GM21528 (cell line): ENCODE data around the gene TAX1BP1.

Experiments used
- ATAC-seq: cut with Tn5 transposase; IDR thresholded peaks from one replicate; pipeline ENCODE4 v1.9.1; 2021; ENCODE audit warnings: mild to moderate bottlenecking, moderate library complexity; ENCODE audit not compliant: unreplicated experiment, low FRiP score

Gene TAX1BP1

DNA sequence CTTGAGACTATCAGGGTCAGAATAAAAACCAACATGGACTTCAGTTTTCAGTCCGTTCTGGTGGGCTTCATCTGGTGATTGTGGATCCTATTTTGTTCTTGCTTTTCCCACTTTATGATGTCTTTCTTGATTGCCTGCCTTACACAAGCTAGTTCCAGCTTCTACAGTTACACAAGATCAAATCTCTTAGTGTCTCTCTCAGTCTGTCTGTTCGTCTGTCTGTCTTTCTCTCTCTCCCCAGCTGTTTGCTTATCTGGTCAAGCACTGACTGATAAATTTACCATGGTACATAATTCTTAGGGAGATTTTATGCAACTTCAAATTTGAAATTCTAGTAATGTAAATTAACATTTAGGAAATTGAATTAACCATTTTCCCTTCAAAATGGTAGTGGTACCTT, 35.8 kb downstream of the TAX1BP1 start:
- no peak for ATAC-seq

GRCh38 chr7:27777662-27778061, 37.7 kb downstream of the TAX1BP1 start:
- ATAC-seq = no peak

GRCh38 chr7:27779873-27780272, 39.9 kb downstream of the TAX1BP1 start:
- no peak for ATAC-seq

DNA sequence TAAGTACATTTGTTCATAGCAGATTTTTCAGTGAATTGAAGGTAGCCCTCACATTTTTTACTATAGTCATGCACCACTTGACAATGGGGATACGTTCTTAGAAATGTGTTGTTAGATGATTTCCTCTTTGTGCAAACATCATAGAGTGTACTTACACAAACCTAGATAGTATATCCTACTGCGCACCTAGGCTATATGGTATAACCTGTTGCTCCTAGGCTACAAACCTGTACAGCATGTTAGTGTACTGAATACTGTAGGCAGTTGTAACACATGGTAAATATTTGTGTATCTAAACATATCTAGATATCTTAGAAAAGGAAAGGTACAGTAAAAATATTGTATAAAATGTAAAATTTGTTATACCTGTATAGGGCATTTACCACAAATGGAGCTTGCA, 41.2 kb downstream of the TAX1BP1 start:
- no peak for ATAC-seq

GRCh38 chr7:27782849-27783248, 42.9 kb downstream of the TAX1BP1 start:
- ATAC-seq = no peak

GRCh38 chr7:27784399-27785053, 44.6 kb downstream of the TAX1BP1 start:
- ATAC-seq = no peak

- no peak for ATAC-seq
Measured at GRCh38 chr7:27788437-27788836, 48.5 kb downstream of the TAX1BP1 start.

DNA sequence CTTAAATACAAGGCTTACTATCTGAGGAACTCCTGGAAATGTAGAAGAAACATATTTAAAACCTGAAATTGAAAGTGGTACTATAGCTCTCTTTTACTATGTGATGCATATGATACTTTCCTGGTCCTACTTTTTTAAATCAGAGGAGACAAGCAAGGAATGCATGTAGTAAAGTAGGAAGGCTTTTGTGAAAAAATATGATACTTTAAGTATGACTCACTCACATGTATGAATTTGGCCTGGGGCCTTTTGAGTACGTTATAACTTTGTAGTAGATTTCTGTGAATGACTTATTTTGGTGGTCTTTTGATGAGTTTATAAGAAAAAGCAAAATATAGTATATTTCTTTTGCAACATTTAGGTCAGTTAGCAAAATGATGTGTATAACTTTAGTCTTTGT, 53.8 kb downstream of the TAX1BP1 start:
- no peak for ATAC-seq

GRCh38 chr7:27795977-27796376, 56.0 kb downstream of the TAX1BP1 start:
- no peak for ATAC-seq

DNA sequence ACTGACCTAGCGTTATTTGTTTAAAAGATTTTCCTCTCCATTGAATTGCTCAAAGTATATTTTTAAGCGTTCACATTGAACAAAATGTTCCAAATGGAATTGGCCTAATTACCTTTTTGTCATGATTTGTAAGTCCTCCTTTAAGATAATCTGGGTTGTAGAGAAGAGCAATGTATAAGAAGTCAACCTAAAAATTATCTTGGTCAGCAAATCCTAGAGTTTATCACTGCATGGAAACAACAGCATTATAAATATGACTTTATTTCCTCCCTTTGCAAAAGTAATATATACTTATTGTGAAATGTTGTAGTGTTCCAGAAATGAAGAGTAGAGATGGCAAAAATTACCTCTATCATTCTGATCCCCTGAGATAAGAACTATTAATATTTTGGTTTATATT, 59.2 kb downstream of the TAX1BP1 start:
- ATAC-seq = no peak

- ATAC-seq = no peak
Measured at GRCh38 chr7:27802999-27803398, 63.0 kb downstream of the TAX1BP1 start.

GRCh38 chr7:27804139-27804538, 64.2 kb downstream of the TAX1BP1 start:
- no peak for ATAC-seq

GRCh38 chr7:27808626-27809025, 68.7 kb downstream of the TAX1BP1 start:
- no peak for ATAC-seq

DNA sequence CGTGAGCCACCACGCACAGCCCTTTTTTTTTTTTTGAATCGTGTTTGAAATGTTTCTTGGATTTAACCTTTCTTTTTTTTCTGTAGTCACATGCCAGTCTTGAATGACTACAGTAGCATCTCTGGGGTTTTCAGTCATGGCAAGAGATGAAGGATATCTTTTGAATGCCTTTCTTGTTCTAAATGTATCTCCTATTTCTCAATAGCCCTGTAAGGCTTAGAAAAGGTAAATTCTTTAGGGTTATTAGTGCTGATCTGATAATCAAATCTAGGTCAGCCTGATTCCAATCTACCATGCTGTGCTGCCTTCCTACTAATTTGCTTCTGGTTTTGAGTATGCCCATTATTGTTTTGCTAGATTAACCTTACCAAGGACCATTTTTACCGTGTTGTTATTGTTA, 70.2 kb downstream of the TAX1BP1 start:
- ATAC-seq = no peak

DNA sequence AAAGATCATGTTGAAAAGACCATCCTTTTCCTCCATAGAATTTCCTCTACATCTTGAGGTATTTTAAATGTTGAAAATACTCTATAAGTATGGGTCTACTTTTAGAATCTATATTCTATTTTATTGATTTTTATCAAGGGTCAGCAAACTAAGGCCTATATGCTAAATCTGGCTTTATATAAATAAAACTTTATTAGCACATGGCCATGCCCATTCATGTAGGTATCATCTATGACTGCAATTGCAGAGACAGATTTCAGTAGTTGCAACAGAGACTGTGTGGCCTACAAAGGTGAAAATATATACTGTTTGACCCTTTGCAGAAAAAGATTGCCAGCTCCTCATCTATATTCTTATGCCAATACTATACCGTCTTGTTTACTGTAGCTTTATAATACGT, 72.7 kb downstream of the TAX1BP1 start:
- ATAC-seq = no peak

- ATAC-seq = no peak
Measured at GRCh38 chr7:27822245-27822644, 82.3 kb downstream of the TAX1BP1 start.

GRCh38 chr7:27825891-27826290, 85.9 kb downstream of the TAX1BP1 start:
- no peak for ATAC-seq

GRCh38 chr7:27826357-27826756, 86.4 kb downstream of the TAX1BP1 start:
- no peak for ATAC-seq

GRCh38 chr7:27834179-27834921, 94.4 kb downstream of the TAX1BP1 start:
- ATAC-seq = no peak

GRCh38 chr7:27835376-27835775, 95.4 kb downstream of the TAX1BP1 start:
- ATAC-seq = no peak

DNA sequence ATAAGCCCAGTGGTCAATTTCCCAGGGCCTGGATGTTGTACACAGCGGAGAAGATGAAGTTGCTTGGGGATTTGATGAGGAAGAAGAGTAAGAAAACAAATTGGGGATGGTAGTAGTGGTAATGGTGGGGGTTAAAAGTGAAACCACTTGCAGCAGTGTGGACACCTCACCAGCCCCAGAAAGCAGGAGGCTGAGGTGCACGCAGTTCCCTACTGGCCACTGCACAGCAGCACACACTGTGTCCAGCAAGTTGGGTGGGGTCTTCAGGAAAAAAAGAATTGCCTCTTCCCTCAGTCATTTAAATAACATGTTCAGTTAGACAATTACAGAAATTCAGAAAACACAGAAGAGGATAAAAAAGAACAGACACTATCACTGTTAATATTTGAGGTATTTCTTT, 96.6 kb downstream of the TAX1BP1 start:
- no peak for ATAC-seq

DNA sequence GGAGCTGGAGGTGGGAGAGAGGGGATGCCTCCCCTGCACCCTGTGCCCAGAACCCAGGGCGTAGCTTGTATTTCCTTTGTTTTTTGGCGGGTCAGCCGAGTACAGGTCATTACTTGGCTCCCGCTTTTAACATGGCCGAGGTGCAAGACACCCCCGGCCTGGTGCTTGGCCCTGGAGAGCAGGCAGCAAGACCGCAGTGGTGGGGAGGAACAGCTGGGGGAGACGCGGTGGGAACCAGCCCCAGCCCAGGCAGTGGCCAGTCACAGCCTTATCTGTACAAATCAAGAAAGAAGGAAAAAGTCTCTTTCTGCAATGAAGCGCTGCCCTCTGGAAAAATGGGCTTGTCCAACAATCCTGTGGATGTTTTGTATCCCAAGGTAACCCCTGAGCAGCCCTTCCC, 99.1 kb downstream of the TAX1BP1 start:
- ATAC-seq = no peak
